Umbilical cord (tissue), 2 donors: Measurements from ENCODE around the gene GTF2IRD1. TPM values are rescaled to one million over a fixed set of nuclear protein-coding genes. Genes with fewer than 3 reads are reported as not detected.
A peak's percentile ranks its signal among the peaks of the same experiment; 100 is the strongest.
"Not testable (repeated sequence)": the region's sequence is repeated elsewhere in the genome, so short reads cannot be mapped to it uniquely, and the experiment has no call there.

Experiments used
- DNase-seq: peaks from one replicate; pipeline ENCODE4 v3.0.0-alpha.2; 2015; ENCODE audit warnings: low spot score
- total RNA-seq: library from RNA; depleted of rRNA; stranded (reverse); fragments of >200 nt; gene quantifications from one replicate; pipeline ENCODE4 v1.2.3, GENCODE V29; 2014; ENCODE audit warnings: low replicate concordance; ENCODE audit not compliant: insufficient read depth

GTF2IRD1 gene
- total RNA-seq, 1 donor from 2014 or later = 8.9 TPM

GRCh38 chr7:74650055-74650454 lies 196.3 kb downstream of the GTF2IRD1 start:
- peak; percentile 56 for DNase-seq

- not testable (repeated sequence) for DNase-seq
Measured at GRCh38 chr7:74650493-74651132, 196.9 kb downstream of the GTF2IRD1 start.

DNA sequence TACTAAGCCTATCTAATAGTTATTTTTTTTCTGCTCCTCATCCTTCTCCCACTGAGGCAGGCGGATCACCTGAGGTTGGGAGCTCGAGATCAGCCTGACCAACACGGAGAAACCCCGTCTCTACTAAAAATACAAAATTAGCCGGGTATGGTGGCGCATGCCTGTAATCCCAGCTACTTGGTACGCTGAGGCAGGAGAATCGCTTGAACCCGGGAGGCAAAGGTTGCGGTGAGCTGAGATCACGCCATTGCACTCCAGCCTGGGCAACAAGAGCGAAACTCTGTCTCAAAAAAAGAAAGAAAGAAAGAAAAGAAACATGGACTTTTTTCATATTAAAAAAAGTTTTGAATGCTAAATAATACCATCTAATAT lies 197.4 kb downstream of the GTF2IRD1 start:
- DNase-seq = not testable (repeated sequence)

Other genes starting within 250 kb of the GTF2IRD1 start
- 5.3 TPM for gene LAT2, start 243.9 kb upstream of the GTF2IRD1 start, total RNA-seq
- gene RFC2, start 199.5 kb upstream of the GTF2IRD1 start, total RNA-seq = 29.1 TPM
- 45.0 TPM for gene CLIP2, start 164.5 kb upstream of the GTF2IRD1 start, total RNA-seq
- 106 TPM for gene GTF2I, start 203.8 kb downstream of the GTF2IRD1 start, total RNA-seq